ENCODE measurements around the gene THAP5. TPM values are rescaled to one million over a fixed set of nuclear protein-coding genes. Genes with fewer than 3 reads are reported as not detected.

The THAP5 gene
- total RNA-seq, 1 donor from 2014 or later = 18.1 TPM

- no peak for DNase-seq (ENCODE audit: low spot score in 2 of 2)
- Histone ChIP-seq H3K27ac (no peak overlapping the region), H3K27me3 (no peaks in the 10 kb centered on the region), H3K36me3 (peaks cover 7 to 26% of the 10 kb centered on the region in 2 donors), H3K4me3 (peak overlapping the region in 1 of 2 donors; percentile 2), H3K9me3 (no peaks in the 10 kb centered on the region), H3K4me1 (peaks cover 4 to 11% of the 10 kb centered on the region in 2 donors)
- intact Hi-C loops (cut with DNase I) = no loop called here
- TF ChIP-seq CTCF (IDR thresholded peaks at IDR 0.05) = no peak
Observed at GRCh38 chr7:108572480-108572879, 3.0 kb upstream of the THAP5 start.

GRCh38 chr7:108570146-108570755 is 745 bp upstream of the THAP5 start:
- H3K9me3 ChIP-seq = peaks cover 0 to 2% of the 10 kb centered on the region in 2 donors
- H3K27ac ChIP-seq = peak overlapping the region; percentile 98
- H3K4me3 ChIP-seq = peak overlapping the region; percentile 77 to 87
- intact Hi-C loops (cut with DNase I) = no loop called here
- DNase-seq (ENCODE audit: low spot score in 2 of 2) = peak; percentile 18 to 75
- H3K36me3 ChIP-seq = peaks cover 10 to 30% of the 10 kb centered on the region in 2 donors
- no peak for TF ChIP-seq CTCF (IDR thresholded peaks at IDR 0.05)
- H3K27me3 ChIP-seq = no peaks in the 10 kb centered on the region
- H3K4me1 ChIP-seq = peaks cover 4 to 11% of the 10 kb centered on the region in 2 donors

GRCh38 chr7:108568801-108569380 is 615 bp downstream of the THAP5 start:
- DNase-seq (ENCODE audit: low spot score in 2 of 2) = no peak
- H3K4me1 ChIP-seq = peaks cover 4 to 11% of the 10 kb centered on the region in 2 donors
- H3K36me3 ChIP-seq = peaks cover 5 to 38% of the 10 kb centered on the region in 2 donors
- peak overlapping the region; percentile 98 for H3K27ac ChIP-seq
- peak overlapping the region; percentile 77 to 87 for H3K4me3 ChIP-seq
- peaks cover 0 to 14% of the 10 kb centered on the region in 2 donors for H3K9me3 ChIP-seq
- no peaks in the 10 kb centered on the region for H3K27me3 ChIP-seq
- TF ChIP-seq CTCF (IDR thresholded peaks at IDR 0.05) = no peak
- intact Hi-C loops (cut with DNase I) = loop anchor here (1.0 to 5.0 kb wide), 2 partner anchors 43 to 972 kb away; partner anchors contain the start of gene PNPLA8

- DNase-seq (ENCODE audit: low spot score in 2 of 2) = no peak
- H3K27me3 ChIP-seq = no peaks in the 10 kb centered on the region
- intact Hi-C loops (cut with DNase I) = loop anchor here (5.0 kb wide), 1 partner anchor 969 kb away; no protein-coding TSS in a partner anchor
- H3K36me3 ChIP-seq = peaks cover 5 to 28% of the 10 kb centered on the region in 2 donors
- H3K4me3 ChIP-seq = no peak overlapping the region
- H3K9me3 ChIP-seq = peaks cover 0 to 28% of the 10 kb centered on the region in 2 donors
- H3K4me1 ChIP-seq = peaks cover 4 to 7% of the 10 kb centered on the region in 2 donors
- H3K27ac ChIP-seq = no peak overlapping the region
- TF ChIP-seq CTCF (IDR thresholded peaks at IDR 0.05) = no peak
Observed at GRCh38 chr7:108565987-108566386, 3.5 kb downstream of the THAP5 start.

- Histone ChIP-seq H3K9me3 (peaks cover 11 to 63% of the 10 kb centered on the region in 2 donors), H3K27ac (no peak overlapping the region), H3K4me1 (no peaks in the 10 kb centered on the region), H3K27me3 (no peaks in the 10 kb centered on the region), H3K36me3 (peaks cover 5 to 24% of the 10 kb centered on the region in 2 donors), H3K4me3 (no peak overlapping the region)
- DNase-seq (ENCODE audit: low spot score in 2 of 2) = no peak
- intact Hi-C loops (cut with DNase I) = no loop called here
- TF ChIP-seq CTCF (IDR thresholded peaks at IDR 0.05) = no peak
Observed at GRCh38 chr7:108561047-108561619, 8.4 kb downstream of the THAP5 start.

All from ascending aorta (tissue), 2 donors.